Endothelial cell of umbilical vein (primary cell): ENCODE data around the gene MAPKAP1. TPM values are rescaled to one million over a fixed set of nuclear protein-coding genes. Genes with fewer than 3 reads are reported as not detected.

ENCODE experiments used
- BruUV-seq: library from RNA; stranded (reverse); fragments of 400-500 nt; replicated peaks from 2 replicates; lab custom pipeline; 2021; lab: Mats Ljungman, UMichigan
- CTCF ChIA-PET: fragments of 300-600, 350-600 bp; sonication (Branson Sonifier 250); formaldehyde crosslinking; loops from one replicate; lab custom pipeline; 2021; ENCODE audit warnings: antibody characterized with exemption, inconsistent platforms; lab: Charles Lee
- POLR2A ChIA-PET: fragments of 300-600, 350-600 bp; sonication (Branson Sonifier 250); formaldehyde crosslinking; loops from one replicate; lab custom pipeline; 2021; ENCODE audit warnings: antibody characterized with exemption, inconsistent platforms; lab: Charles Lee
- DNase-seq: peaks from one replicate; pipeline ENCODE4 v3.0.0-alpha.2; 2011; ENCODE audit warnings: low read depth, low spot score
- FAIRE-seq: peaks from 2 replicates; lab custom pipeline; 2011; peaks lifted over from hg19 to GRCh38; lab: Jason Lieb, UNC
- H2AFZ ChIP-seq: 2 replicates; pipeline ENCODE4 v1.6.0; 2012; ENCODE audit warnings: low read depth, low read length, control low read depth, inconsistent platforms
- H3K27ac ChIP-seq: 2 replicates; pipeline ENCODE4 v1.5.1; 2011; ENCODE audit warnings: low read depth, mild to moderate bottlenecking, control low read depth, low read length, moderate library complexity; ENCODE audit not compliant: insufficient read depth
- H3K27me3 ChIP-seq, 2 experiments: 2 replicates each; pipeline versions ENCODE4 v1.6.0 to v1.6.1; 2011; ENCODE audit warnings: low read length in 2 of 2, mixed read lengths in 1 of 2; ENCODE audit not compliant: control insufficient read depth in 2 of 2, insufficient read depth in 2 of 2
- H3K36me3 ChIP-seq, 2 experiments: 2 replicates in 1 of 2; 3 replicates in 1 of 2; pipeline ENCODE4 v1.5.1; 2011; ENCODE audit warnings: low read length in 2 of 2, mild to moderate bottlenecking in 1 of 2, moderate library complexity in 1 of 2; ENCODE audit not compliant: control insufficient read depth in 2 of 2, insufficient read depth in 2 of 2; ENCODE audit errors: extremely low read depth in 1 of 2
- H3K4me1 ChIP-seq: 3 replicates; pipeline ENCODE4 v1.5.1; 2011; ENCODE audit warnings: mild to moderate bottlenecking, low read length; ENCODE audit not compliant: control insufficient read depth, insufficient read depth; ENCODE audit errors: extremely low read depth
- H3K4me2 ChIP-seq: 2 replicates; pipeline ENCODE4 v1.6.1; 2011; ENCODE audit warnings: low read length, control low read depth, mixed read lengths; ENCODE audit not compliant: insufficient read depth
- H3K4me3 ChIP-seq, 3 experiments: fragments of 200-600 bp in 1 of 3; sonication (generic), shearing (Covaris generic) in 1 of 3; replicated peaks in 1 of 3; 2 replicates each; pipeline ENCODE4 v1.5.1; 2011 to 2016; ENCODE audit warnings: control low read depth in 3 of 3, low read length in 3 of 3, mild to moderate bottlenecking in 2 of 3, inconsistent platforms in 1 of 3, low read depth in 1 of 3, moderate library complexity in 1 of 3; ENCODE audit not compliant: insufficient read depth in 1 of 3
- H3K79me2 ChIP-seq: 2 replicates; pipeline ENCODE4 v1.6.0; 2012; ENCODE audit warnings: low read length, inconsistent platforms; ENCODE audit not compliant: control insufficient read depth, insufficient read depth
- H3K9ac ChIP-seq: replicated peaks from 2 replicates; pipeline ENCODE3; 2011; ENCODE audit warnings: low read length, control low read depth; ENCODE audit not compliant: insufficient read depth; ENCODE audit errors: extremely low read depth
- H3K9me1 ChIP-seq: replicated peaks from 3 replicates; pipeline ENCODE4 v1.6.0; 2011; ENCODE audit warnings: mild to moderate bottlenecking, low read length; ENCODE audit not compliant: control insufficient read depth, insufficient read depth; ENCODE audit errors: extremely low read depth
- H3K9me3 ChIP-seq: replicated peaks from 2 replicates; pipeline ENCODE4 v1.5.1; 2012; ENCODE audit warnings: low read length, inconsistent platforms; ENCODE audit not compliant: control insufficient read depth, insufficient read depth
- H4K20me1 ChIP-seq: replicated peaks from 2 replicates; pipeline ENCODE3; 2011; ENCODE audit warnings: mild to moderate bottlenecking, low read length; ENCODE audit not compliant: control insufficient read depth, insufficient read depth; ENCODE audit errors: extremely low read depth
- EZH2 ChIP-seq: IDR thresholded peaks from 2 replicates; pipeline ENCODE4 v1.6.1; 2012; ENCODE audit warnings: borderline replicate concordance, low read depth, mild to moderate bottlenecking, moderate library complexity, low read length, inconsistent platforms; ENCODE audit not compliant: severe bottlenecking
- FOS ChIP-seq: IDR thresholded peaks from 2 replicates; pipeline ENCODE4 v1.6.1; 2011; ENCODE audit warnings: mild to moderate bottlenecking, low read length, moderate library complexity, borderline replicate concordance; ENCODE audit not compliant: insufficient read depth
- GATA2 ChIP-seq: IDR thresholded peaks from 2 replicates; pipeline ENCODE4 v1.7.0; 2011; ENCODE audit warnings: low read depth, mild to moderate bottlenecking, moderate library complexity, mixed read lengths, low read length; ENCODE audit not compliant: insufficient read length, insufficient read depth
- JUN ChIP-seq: IDR thresholded peaks from 2 replicates; pipeline ENCODE4 v1.6.1; 2011; ENCODE audit warnings: borderline replicate concordance, low read depth; ENCODE audit not compliant: insufficient read length, insufficient read depth
- MYC ChIP-seq: IDR thresholded peaks from one replicate; pipeline ENCODE4 v1.6.1; 2011; ENCODE audit warnings: mild to moderate bottlenecking, low read depth, low read length
- POLR2A ChIP-seq: IDR thresholded peaks from 2 replicates; pipeline ENCODE4 v1.6.1; 2012; ENCODE audit warnings: low read depth, mild to moderate bottlenecking, control low read depth, low read length
- POLR2AphosphoS5 ChIP-seq: IDR thresholded peaks from 2 replicates; pipeline ENCODE4 v1.6.1; 2012; ENCODE audit warnings: low read depth, mild to moderate bottlenecking, control low read depth, low read length, moderate library complexity; ENCODE audit not compliant: insufficient read depth
- dilution Hi-C: fragments of 300-500 bp; cut with MboI; formaldehyde crosslinking; loops from one replicate; pipeline ENCODE4 v1.15.0; 2019; ENCODE audit warnings: low sequenced_read_pairs; ENCODE audit not compliant: extremely low pct_ligation_motif_present
- intact Hi-C: fragments of 100-400 bp; cut with micrococcal nuclease; formaldehyde crosslinking; loops from one replicate; pipeline ENCODE4 v1.10.0; 2022
- polyA plus RNA-seq, 4 experiments: library from polyadenylated mRNA; depleted of rRNA in 3 of 4; stranded (reverse) in 3 of 4; unstranded in 1 of 4; fragments of >200 nt; gene quantifications; 2 replicates each; pipeline versions ENCODE4 v1.2.1 to v1.2.3, GENCODE V29; 2011 to 2012; ENCODE audit warnings: missing spikeins in 1 of 4
- total RNA-seq: library from RNA; stranded (reverse); gene quantifications from 2 replicates; pipeline ENCODE4 v1.2.3, GENCODE V29; 2021
- TF ChIP-seq, protein P1 (sequence below): IDR thresholded peaks from 2 replicates; pipeline ENCODE4 v1.6.1; 2011; ENCODE audit not compliant: insufficient read depth, insufficient read length
- TF ChIP-seq, protein P2 (sequence below), 2 donors: IDR thresholded peaks; 1 replicate in 1 of 2; 2 replicates in 1 of 2; pipeline ENCODE4 v1.5.1; 2011; ENCODE audit warnings: low read length in 2 of 2, mild to moderate bottlenecking in 2 of 2, moderate library complexity in 2 of 2, control low read depth in 1 of 2, inconsistent platforms in 1 of 2, low read depth in 1 of 2; ENCODE audit not compliant: insufficient read depth in 1 of 2; ENCODE audit errors: extremely low read depth in 1 of 2

MAPKAP1 gene
- total and polyA plus RNA-seq, 2 donors (not counting 3 experiments of a cell fraction or from before 2014, with no cell fraction given): 61.9 to 99.1 TPM

DNA sequence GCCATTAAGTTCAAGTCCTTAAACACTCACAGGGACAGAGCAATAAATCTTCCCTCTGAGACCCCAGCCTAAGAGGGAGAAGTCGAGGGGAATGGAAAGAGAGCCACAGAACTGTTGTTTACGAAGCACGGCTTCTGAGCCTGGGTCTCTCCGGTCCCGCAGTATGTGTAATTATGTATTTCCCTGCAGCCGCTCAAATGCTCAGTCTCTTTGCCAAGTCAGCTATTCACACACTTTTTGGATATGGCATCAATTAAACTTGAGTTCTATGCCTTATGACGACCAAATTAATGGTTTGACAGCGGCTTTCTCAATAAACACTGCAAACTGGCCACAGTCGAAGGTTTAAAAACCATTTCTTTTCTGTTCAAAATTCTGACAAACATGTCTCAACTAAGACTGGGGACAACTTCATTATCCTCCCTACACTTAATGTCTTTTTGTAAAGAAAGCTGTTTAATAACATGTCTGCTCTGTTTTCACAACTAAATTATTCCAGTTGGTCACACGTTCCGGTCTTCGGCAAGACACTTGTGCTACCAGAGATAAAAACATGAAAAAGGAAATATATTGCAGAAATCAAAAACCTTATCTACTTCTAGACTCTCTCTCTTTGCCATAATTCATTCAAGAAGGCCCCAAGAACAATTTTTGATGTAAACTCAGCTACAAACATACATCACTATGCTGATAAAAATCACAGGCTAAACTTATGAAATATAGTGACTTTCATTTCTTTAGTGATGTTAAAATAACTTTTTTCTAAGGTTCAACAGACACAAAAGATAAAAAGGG is 242.2 kb downstream of the MAPKAP1 start:
- H3K79me2 ChIP-seq: no peaks in the 10 kb centered on the region
- no peaks in the 10 kb centered on the region for H3K9me3 ChIP-seq
- no peak overlapping the region for H3K4me3 ChIP-seq
- no peaks in the 10 kb centered on the region for H3K36me3 ChIP-seq
- ChIA-PET CTCF (no interaction called here), POLR2A (no interaction called here)
- no peak overlapping the region for H3K27ac ChIP-seq
- FAIRE-seq (no peak), DNase-seq (no peak)
- H2AFZ ChIP-seq: no peak overlapping the region
- BruUV-seq: no TSS peak
- H3K27me3 ChIP-seq: no peaks in the 10 kb centered on the region
- H3K4me1 ChIP-seq: peaks cover 9% of the 10 kb centered on the region
- peak overlapping the region; percentile 5 for H3K4me2 ChIP-seq
- dilution Hi-C loops: no loop called here
- intact Hi-C loops: no loop called here
- H3K9me1 ChIP-seq: no peaks in the 10 kb centered on the region
- TF ChIP-seq POLR2AphosphoS5 (no peak), JUN (no peak), GATA2 (no peak), POLR2A (no peak), MYC (no peak), FOS (no peak), EZH2 (no peak)
- TF ChIP-seq, protein P1, sequence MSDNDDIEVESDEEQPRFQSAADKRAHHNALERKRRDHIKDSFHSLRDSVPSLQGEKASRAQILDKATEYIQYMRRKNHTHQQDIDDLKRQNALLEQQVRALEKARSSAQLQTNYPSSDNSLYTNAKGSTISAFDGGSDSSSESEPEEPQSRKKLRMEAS: no peak
- TF ChIP-seq, protein P2, sequence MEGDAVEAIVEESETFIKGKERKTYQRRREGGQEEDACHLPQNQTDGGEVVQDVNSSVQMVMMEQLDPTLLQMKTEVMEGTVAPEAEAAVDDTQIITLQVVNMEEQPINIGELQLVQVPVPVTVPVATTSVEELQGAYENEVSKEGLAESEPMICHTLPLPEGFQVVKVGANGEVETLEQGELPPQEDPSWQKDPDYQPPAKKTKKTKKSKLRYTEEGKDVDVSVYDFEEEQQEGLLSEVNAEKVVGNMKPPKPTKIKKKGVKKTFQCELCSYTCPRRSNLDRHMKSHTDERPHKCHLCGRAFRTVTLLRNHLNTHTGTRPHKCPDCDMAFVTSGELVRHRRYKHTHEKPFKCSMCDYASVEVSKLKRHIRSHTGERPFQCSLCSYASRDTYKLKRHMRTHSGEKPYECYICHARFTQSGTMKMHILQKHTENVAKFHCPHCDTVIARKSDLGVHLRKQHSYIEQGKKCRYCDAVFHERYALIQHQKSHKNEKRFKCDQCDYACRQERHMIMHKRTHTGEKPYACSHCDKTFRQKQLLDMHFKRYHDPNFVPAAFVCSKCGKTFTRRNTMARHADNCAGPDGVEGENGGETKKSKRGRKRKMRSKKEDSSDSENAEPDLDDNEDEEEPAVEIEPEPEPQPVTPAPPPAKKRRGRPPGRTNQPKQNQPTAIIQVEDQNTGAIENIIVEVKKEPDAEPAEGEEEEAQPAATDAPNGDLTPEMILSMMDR (IDR thresholded peaks at IDR 0.05; ENCODE audit: extremely low read depth in 1 of 2, insufficient read depth in 1 of 2, low read depth in 1 of 2, low read length in 2 of 2): no peak
- H4K20me1 ChIP-seq: no peaks in the 10 kb centered on the region
- no peak overlapping the region for H3K9ac ChIP-seq
